GM12872 (cell line): ENCODE data around the gene PRAMEF11.

Source experiments
- TF ChIP-seq, protein P1 (sequence below): IDR thresholded peaks from 3 replicates; pipeline ENCODE4 v1.5.1; 2011; ENCODE audit warnings: low read depth, mild to moderate bottlenecking, low read length, moderate library complexity; ENCODE audit not compliant: insufficient read depth

The PRAMEF11 gene

DNA sequence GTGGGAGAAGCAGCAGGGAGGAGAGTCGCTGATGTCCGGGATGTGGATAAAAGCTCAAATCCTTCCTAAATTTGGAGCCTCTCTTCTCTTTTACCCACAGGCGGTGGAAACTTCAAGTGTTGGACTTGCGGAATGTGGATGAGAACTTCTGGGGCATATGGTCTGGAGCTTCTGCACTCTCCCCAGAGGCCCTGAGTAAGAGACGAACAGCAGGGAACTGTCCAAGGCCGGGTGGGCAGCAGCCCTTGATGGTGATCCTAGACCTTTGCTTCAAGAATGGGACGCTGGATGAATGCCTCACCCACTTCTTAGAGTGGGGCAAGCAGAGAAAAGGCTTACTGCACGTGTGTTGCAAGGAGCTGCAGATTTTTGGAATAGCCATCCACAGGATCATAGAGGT is 55.8 kb downstream of the PRAMEF11 start:
- TF ChIP-seq, protein P1, sequence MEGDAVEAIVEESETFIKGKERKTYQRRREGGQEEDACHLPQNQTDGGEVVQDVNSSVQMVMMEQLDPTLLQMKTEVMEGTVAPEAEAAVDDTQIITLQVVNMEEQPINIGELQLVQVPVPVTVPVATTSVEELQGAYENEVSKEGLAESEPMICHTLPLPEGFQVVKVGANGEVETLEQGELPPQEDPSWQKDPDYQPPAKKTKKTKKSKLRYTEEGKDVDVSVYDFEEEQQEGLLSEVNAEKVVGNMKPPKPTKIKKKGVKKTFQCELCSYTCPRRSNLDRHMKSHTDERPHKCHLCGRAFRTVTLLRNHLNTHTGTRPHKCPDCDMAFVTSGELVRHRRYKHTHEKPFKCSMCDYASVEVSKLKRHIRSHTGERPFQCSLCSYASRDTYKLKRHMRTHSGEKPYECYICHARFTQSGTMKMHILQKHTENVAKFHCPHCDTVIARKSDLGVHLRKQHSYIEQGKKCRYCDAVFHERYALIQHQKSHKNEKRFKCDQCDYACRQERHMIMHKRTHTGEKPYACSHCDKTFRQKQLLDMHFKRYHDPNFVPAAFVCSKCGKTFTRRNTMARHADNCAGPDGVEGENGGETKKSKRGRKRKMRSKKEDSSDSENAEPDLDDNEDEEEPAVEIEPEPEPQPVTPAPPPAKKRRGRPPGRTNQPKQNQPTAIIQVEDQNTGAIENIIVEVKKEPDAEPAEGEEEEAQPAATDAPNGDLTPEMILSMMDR: no peak

DNA sequence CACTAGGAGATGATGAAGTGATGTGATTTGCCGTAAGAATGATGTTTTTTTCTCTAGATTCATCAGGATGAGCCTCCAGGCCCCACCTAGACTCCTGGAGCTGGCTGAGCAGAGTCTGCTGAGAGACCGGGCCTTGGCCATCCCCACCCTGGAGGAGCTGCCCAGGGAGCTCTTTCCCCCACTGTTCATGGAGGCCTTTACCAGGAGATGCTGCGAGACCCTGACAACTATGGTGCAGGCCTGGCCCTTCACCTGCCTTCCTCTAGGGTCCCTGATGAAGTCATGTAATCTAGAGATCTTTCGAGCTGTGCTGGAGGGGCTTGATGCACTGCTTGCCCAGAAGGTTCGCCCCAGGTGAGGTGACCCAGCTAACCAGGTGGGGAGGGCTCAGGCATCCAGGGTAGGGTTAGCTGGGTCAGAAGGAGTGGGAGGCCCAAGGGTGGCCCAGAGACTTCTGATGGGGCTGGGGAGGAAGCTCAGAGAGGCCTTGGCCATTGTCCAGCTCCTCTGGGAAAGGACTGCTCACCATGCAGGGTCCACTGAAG is 56.3 kb downstream of the PRAMEF11 start:
- TF ChIP-seq, protein P1: no peak
